GF-D8 (cell line): ENCODE measurements around the gene MARCHF10.
"Not testable (repeated sequence)": the region's sequence is repeated elsewhere in the genome, so short reads cannot be mapped to it uniquely, and the experiment has no call there.

Experiments used
- DNase-seq: peaks from one replicate; lab custom pipeline; 2025; lab: John Stamatoyannopoulos, UW

The MARCHF10 gene

GRCh38 chr17:62807812-62808575 is at the start of gene MARCHF10:
MARCHF10 (minus strand) TSS chr17:62808314; CDS start chr17:62801735, 6,579 bp downstream.
- no peak for DNase-seq

- no peak for DNase-seq
These were observed 49.4 kb upstream of the MARCHF10 start for GRCh38 chr17:62857526-62857925.

- no peak for DNase-seq
These were observed 48.5 kb upstream of the MARCHF10 start for GRCh38 chr17:62856594-62856993.

GRCh38 chr17:62855156-62855555 is 47.0 kb upstream of the MARCHF10 start:
- DNase-seq: no peak

GRCh38 chr17:62854098-62854680 is 46.1 kb upstream of the MARCHF10 start:
- no peak for DNase-seq

- no peak for DNase-seq
These were observed 44.1 kb upstream of the MARCHF10 start for GRCh38 chr17:62852195-62852594.

GRCh38 chr17:62849591-62850415 is 41.7 kb upstream of the MARCHF10 start:
- DNase-seq: not testable (repeated sequence)

- no peak for DNase-seq
These were observed 40.2 kb upstream of the MARCHF10 start for GRCh38 chr17:62848334-62848733.

- DNase-seq: no peak
These were observed 39.3 kb upstream of the MARCHF10 start for GRCh38 chr17:62847426-62847825.

- no peak for DNase-seq
These were observed 32.8 kb upstream of the MARCHF10 start for GRCh38 chr17:62840871-62841270.

- DNase-seq: not testable (repeated sequence)
These were observed 25.7 kb upstream of the MARCHF10 start for GRCh38 chr17:62833816-62834215.

GRCh38 chr17:62832405-62832804 is 24.3 kb upstream of the MARCHF10 start:
- no peak for DNase-seq

GRCh38 chr17:62831066-62831465 is 23.0 kb upstream of the MARCHF10 start:
- DNase-seq: not testable (repeated sequence)

GRCh38 chr17:62827746-62828485 is 19.8 kb upstream of the MARCHF10 start:
- no peak for DNase-seq

- no peak for DNase-seq
These were observed 18.8 kb upstream of the MARCHF10 start for GRCh38 chr17:62826956-62827355.

- DNase-seq: no peak
These were observed 17.1 kb upstream of the MARCHF10 start for GRCh38 chr17:62825182-62825581.

GRCh38 chr17:62824290-62825131 is 16.4 kb upstream of the MARCHF10 start:
- DNase-seq: no peak

GRCh38 chr17:62823111-62823893 is 15.2 kb upstream of the MARCHF10 start:
- no peak for DNase-seq

GRCh38 chr17:62822080-62822904 is 14.2 kb upstream of the MARCHF10 start:
- DNase-seq: no peak
